Keratinocyte (primary cell): ENCODE data around the gene TRPM1. TPM values are rescaled to one million over a fixed set of nuclear protein-coding genes. Genes with fewer than 3 reads are reported as not detected.

Experiments
- DNase-seq: peaks from one replicate; pipeline ENCODE4 v3.0.0-alpha.2; 2011; ENCODE audit warnings: low read depth, missing footprints, low spot score
- FAIRE-seq: peaks from 2 replicates; lab custom pipeline; 2011; peaks lifted over from hg19 to GRCh38; lab: Jason Lieb, UNC
- H2AFZ ChIP-seq: 2 replicates; pipeline ENCODE4 v1.6.0; 2012; ENCODE audit warnings: low read length, control low read depth, inconsistent platforms; ENCODE audit not compliant: control insufficient read depth
- H3K27ac ChIP-seq: 2 replicates; pipeline ENCODE4 v1.5.1; 2011; ENCODE audit warnings: low read length; ENCODE audit not compliant: control insufficient read depth, insufficient read depth
- H3K27me3 ChIP-seq: 3 replicates; pipeline ENCODE4 v1.6.0; 2011; ENCODE audit warnings: low read length; ENCODE audit not compliant: control insufficient read depth, insufficient read depth; ENCODE audit errors: extremely low read depth
- H3K36me3 ChIP-seq, 2 experiments: 2 replicates in 1 of 2; 3 replicates in 1 of 2; pipeline ENCODE4 v1.5.1; 2011; ENCODE audit warnings: low read length in 2 of 2, mild to moderate bottlenecking in 1 of 2; ENCODE audit not compliant: control insufficient read depth in 2 of 2, insufficient read depth in 2 of 2; ENCODE audit errors: extremely low read depth in 1 of 2
- H3K4me1 ChIP-seq: 3 replicates; pipeline ENCODE4 v1.5.1; 2011; ENCODE audit warnings: low read length; ENCODE audit not compliant: control insufficient read depth, insufficient read depth; ENCODE audit errors: extremely low read depth
- H3K4me2 ChIP-seq: 3 replicates; pipeline ENCODE4 v1.6.0; 2011; ENCODE audit warnings: low read depth, low read length; ENCODE audit not compliant: control insufficient read depth, insufficient read depth; ENCODE audit errors: extremely low read depth
- H3K4me3 ChIP-seq, 3 experiments: fragments of 200-600 bp in 1 of 3; sonication (generic) in 1 of 3; 2 replicates in 2 of 3; 3 replicates in 1 of 3; pipeline ENCODE4 v1.5.1; 2011 to 2016; ENCODE audit warnings: low read length in 3 of 3, mild to moderate bottlenecking in 3 of 3, control low read depth in 2 of 3, inconsistent platforms in 1 of 3, low read depth in 1 of 3, mixed read lengths in 1 of 3, mixed run types in 1 of 3, moderate library complexity in 1 of 3; ENCODE audit not compliant: control insufficient read depth in 2 of 3, insufficient read depth in 2 of 3; ENCODE audit errors: extremely low read depth in 1 of 3
- H3K79me2 ChIP-seq: 2 replicates; pipeline ENCODE4 v1.6.0; 2012; ENCODE audit warnings: low read length; ENCODE audit not compliant: control insufficient read depth, insufficient read depth
- H3K9ac ChIP-seq: 3 replicates; pipeline ENCODE4 v1.6.0; 2011; ENCODE audit warnings: low read length; ENCODE audit not compliant: control insufficient read depth, insufficient read depth; ENCODE audit errors: extremely low read depth
- H3K9me1 ChIP-seq: 3 replicates; pipeline ENCODE4 v1.6.0; 2011; ENCODE audit warnings: low read length; ENCODE audit not compliant: control insufficient read depth, insufficient read depth; ENCODE audit errors: extremely low read depth
- H3K9me3 ChIP-seq: 2 replicates; pipeline ENCODE4 v1.5.1; 2012; ENCODE audit warnings: low read depth, low read length; ENCODE audit not compliant: control insufficient read depth
- H4K20me1 ChIP-seq: 3 replicates; pipeline ENCODE4 v1.6.0; 2011; ENCODE audit warnings: low read length; ENCODE audit not compliant: control insufficient read depth, insufficient read depth; ENCODE audit errors: extremely low read depth
- CTCF ChIP-seq, 3 experiments: IDR thresholded peaks in 1 of 3; conservative IDR thresholded peaks in 1 of 3; optimal IDR thresholded peaks in 1 of 3; 2 replicates in 2 of 3; 3 replicates in 1 of 3; pipeline versions ENCODE3 to v1.5.1; 2011; ENCODE audit warnings: low read length in 3 of 3, mild to moderate bottlenecking in 3 of 3, moderate library complexity in 2 of 3, control low read depth in 1 of 3, inconsistent platforms in 1 of 3; ENCODE audit not compliant: insufficient read depth in 2 of 3; ENCODE audit errors: extremely low read depth in 1 of 3
- EZH2 ChIP-seq: IDR thresholded peaks from one replicate; pipeline ENCODE4 v1.6.1; 2012; ENCODE audit warnings: inconsistent platforms, mild to moderate bottlenecking, low read length, moderate library complexity
- dilution Hi-C: fragments of 300-500 bp; cut with MboI; formaldehyde crosslinking; loops from one replicate; pipeline ENCODE4 v1.7.0; 2020; ENCODE audit warnings: low sequenced_read_pairs; ENCODE audit not compliant: extremely low pct_ligation_motif_present
- polyA plus RNA-seq, 5 experiments: library from polyadenylated mRNA; depleted of rRNA in 3 of 5; stranded (reverse) in 3 of 5; stranded (forward) in 1 of 5; unstranded in 1 of 5; fragments of >200 nt; gene quantifications; 1 replicate in 1 of 5; 2 replicates in 3 of 5; 3 replicates in 1 of 5; pipeline versions ENCODE4 v1.2.1 to v1.2.3, GENCODE V29; 2011 to 2012; ENCODE audit warnings: missing spikeins in 2 of 5, low read depth in 1 of 5, low replicate concordance in 1 of 5

The TRPM1 gene
- polyA plus RNA-seq, 1 donor (not counting 4 experiments of a cell fraction or from before 2014, with no cell fraction given), result 0.17 TPM

DNA sequence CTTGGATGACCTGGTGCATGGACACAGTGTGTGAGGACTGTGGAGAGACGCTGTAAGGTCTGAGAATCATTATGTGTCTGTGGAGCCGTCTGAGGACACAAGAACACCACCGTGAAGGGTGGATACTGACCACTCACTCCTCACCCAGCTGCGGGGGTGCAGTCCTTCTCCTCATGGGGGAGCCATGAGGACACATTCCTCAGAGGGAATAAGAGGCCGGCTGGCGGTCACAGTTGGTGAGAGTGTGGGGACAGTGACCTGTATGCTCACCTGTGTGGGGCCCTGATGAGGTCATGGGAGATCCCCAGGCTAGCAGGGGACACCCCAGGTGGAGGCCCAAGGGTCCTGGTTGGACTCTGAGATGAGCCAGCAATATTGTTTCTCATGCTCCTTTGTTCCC is 2.5 kb upstream of the TRPM1 start:
- no peak overlapping the region for H3K4me2 ChIP-seq
- no peaks in the 10 kb centered on the region for H4K20me1 ChIP-seq
- no peaks in the 10 kb centered on the region for H3K9me1 ChIP-seq
- FAIRE-seq (no peak), DNase-seq (no peak)
- no peak for TF ChIP-seq CTCF (optimal IDR thresholded peaks at IDR 0.05 in 1 of 3, IDR thresholded peaks at IDR 0.05 in 1 of 3, conservative IDR thresholded peaks at IDR 0.05 in 1 of 3; ENCODE audit: extremely low read depth in 1 of 3, insufficient read depth in 2 of 3, low read length in 3 of 3)
- TF ChIP-seq EZH2, result no peak
- H3K27me3 ChIP-seq, result peaks cover 3% of the 10 kb centered on the region
- H3K4me1 ChIP-seq, result peaks cover 3% of the 10 kb centered on the region
- H3K9me3 ChIP-seq, result no peaks in the 10 kb centered on the region
- H3K4me3 ChIP-seq, result no peak overlapping the region
- H2AFZ ChIP-seq, result no peak overlapping the region
- no peaks in the 10 kb centered on the region for H3K36me3 ChIP-seq
- dilution Hi-C loops, result no loop called here
- no peak overlapping the region for H3K9ac ChIP-seq
- no peak overlapping the region for H3K27ac ChIP-seq
- H3K79me2 ChIP-seq, result no peaks in the 10 kb centered on the region

DNA sequence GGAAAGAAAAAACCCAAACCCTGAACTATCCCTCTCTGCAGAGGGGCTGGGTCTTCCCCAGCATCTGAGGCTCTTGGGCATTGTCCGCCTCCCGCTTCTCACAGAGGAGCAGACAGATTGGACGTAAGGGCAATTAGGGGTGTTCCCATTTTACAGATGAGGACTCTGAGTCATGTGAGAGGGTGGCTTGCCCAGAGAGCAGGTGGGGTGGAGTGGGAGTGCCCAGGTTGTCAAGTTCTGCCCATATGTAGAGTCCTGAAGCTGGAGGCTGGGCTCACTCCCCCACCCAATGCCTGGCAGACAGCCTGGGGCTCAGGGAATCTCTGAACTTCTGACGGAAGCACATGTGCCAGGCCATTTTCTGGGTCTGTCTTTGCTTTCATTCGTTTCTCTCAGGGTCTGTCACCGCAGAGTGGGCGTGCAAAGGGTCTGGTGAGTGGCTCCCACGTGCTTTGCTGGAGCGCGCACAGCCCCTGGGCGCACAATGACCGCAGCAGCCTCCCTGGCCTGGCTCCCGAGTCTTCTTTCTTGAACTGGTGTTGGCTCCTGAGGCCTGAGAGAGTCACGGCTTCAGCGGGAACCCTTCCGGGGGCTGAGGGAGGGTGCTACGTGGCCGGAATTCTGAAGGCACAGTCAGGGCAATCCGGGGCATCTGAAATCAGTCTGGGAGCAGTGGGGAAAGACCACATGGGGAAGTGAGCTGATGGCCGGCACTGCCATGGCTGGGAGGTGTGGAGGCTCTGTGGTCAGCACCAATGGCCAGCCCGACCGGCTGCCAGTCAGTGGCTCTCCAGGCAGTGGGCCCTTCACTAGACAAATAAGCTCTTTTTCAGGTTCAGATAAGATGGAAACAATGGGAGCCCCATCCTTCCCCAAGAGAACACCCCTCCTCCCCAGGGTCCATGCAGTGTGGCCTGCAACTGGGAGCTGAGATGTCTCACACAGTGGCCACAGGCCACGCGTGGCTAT is 1.1 kb upstream of the TRPM1 start:
- FAIRE-seq, result no peak
- no peak overlapping the region for H3K27ac ChIP-seq
- H3K4me1 ChIP-seq, result peaks cover 3% of the 10 kb centered on the region

More for the DNA sequence above, 1.1 kb upstream of the TRPM1 start:
- H2AFZ ChIP-seq, result no peak overlapping the region
- DNase-seq, result no peak
- no peaks in the 10 kb centered on the region for H3K79me2 ChIP-seq
- dilution Hi-C loops, result no loop called here
- H3K9me1 ChIP-seq, result no peaks in the 10 kb centered on the region
- no peaks in the 10 kb centered on the region for H3K36me3 ChIP-seq
- no peaks in the 10 kb centered on the region for H4K20me1 ChIP-seq
- TF ChIP-seq CTCF (optimal IDR thresholded peaks at IDR 0.05 in 1 of 3, IDR thresholded peaks at IDR 0.05 in 1 of 3, conservative IDR thresholded peaks at IDR 0.05 in 1 of 3; ENCODE audit: extremely low read depth in 1 of 3, insufficient read depth in 2 of 3, low read length in 3 of 3), result no peak
- TF ChIP-seq EZH2, result no peak
- no peaks in the 10 kb centered on the region for H3K9me3 ChIP-seq
- H3K9ac ChIP-seq, result no peak overlapping the region
- no peak overlapping the region for H3K4me2 ChIP-seq
- H3K4me3 ChIP-seq, result no peak overlapping the region
- peaks cover 3% of the 10 kb centered on the region for H3K27me3 ChIP-seq
